GM21529 (cell line): ENCODE measurements around the gene UBE2O.

Source experiments
- ATAC-seq: cut with Tn5 transposase; IDR thresholded peaks from one replicate; pipeline ENCODE4 v1.9.1; 2021; ENCODE audit not compliant: unreplicated experiment

Gene UBE2O

GRCh38 chr17:76485569-76485968 lies 32.6 kb upstream of the UBE2O start:
- ATAC-seq = no peak

DNA sequence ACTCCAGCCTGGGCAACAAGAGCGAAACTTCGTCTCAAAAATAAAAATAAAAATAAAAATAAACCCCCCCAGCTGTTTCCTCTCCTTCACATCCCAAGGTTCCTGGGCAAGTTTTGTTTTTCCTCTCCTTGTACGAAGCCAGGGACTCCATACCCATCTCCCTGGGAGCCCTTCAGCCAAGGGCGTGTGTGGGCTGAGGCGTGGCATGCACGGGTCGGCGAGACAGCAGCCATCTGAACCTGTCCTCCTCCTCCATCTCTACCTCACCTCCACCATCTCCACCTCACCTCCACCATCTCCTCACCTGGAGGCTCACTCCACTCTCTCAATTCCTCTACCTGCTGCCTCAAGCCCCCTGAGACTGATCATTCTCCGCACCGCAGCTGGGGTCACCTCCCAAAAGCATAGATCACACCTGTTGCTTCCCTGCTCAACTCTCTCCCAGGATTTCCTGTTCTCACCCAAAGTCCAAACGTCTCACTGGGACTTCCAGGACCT lies 31.3 kb upstream of the UBE2O start:
- ATAC-seq = no peak

DNA sequence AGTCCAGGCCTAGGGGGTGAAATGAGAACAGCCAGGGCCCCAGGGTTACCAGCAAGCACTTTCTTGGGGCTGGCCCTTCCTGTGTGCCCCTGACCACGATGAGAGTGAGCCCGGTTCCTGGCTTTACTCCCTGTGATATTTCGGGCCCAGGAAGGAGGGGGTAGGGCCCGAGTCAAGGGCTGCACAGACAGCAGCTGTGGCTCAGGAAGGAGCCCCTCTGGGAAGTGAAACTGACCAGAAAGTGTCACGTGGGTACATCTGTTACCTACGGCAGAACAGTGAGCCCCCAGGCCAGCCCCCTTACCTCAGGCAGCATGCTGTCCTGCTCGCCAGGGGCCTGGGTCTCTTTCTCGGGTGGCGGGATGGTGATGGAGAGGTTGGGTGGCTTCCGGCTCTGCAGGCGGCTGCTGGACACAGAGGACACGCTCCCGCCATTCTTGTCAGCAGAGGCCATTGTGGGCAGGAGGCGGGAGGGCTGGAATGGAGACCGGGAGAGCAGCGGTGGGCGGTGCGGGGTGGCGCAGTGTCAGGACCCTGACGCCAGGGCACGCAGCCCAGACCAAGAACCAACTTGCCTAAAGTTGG lies 28.2 kb upstream of the UBE2O start:
- peak; percentile 64 for ATAC-seq

- ATAC-seq = peak; percentile 7
These were observed 27.7 kb upstream of the UBE2O start for GRCh38 chr17:76480632-76481031.

DNA sequence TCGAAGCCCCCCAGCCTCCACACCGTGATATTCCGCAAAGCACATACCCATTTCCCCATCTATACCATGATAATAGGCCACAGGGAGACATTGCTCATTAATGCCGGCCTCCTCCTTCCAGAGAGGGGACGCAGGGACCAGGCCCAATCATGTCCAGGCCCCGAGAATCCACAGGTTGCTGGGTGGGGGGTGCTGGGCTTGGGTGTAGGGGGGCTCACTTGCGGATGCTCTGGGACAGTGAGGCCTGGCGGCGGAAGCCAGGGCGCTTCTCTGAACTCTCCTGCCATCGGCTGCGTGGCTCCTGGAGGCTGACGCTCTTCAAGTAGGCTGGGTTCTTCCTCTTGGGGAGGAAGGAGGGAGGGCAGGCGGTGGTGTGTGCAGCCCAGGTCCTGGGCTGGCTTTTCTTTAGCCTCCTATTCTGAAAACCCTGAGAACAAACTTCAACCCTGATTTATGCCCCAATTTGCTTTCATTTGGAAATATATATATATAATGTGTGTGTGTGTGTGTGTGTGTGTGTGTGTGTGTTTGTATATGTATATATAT lies 26.6 kb upstream of the UBE2O start:
- ATAC-seq = no peak

DNA sequence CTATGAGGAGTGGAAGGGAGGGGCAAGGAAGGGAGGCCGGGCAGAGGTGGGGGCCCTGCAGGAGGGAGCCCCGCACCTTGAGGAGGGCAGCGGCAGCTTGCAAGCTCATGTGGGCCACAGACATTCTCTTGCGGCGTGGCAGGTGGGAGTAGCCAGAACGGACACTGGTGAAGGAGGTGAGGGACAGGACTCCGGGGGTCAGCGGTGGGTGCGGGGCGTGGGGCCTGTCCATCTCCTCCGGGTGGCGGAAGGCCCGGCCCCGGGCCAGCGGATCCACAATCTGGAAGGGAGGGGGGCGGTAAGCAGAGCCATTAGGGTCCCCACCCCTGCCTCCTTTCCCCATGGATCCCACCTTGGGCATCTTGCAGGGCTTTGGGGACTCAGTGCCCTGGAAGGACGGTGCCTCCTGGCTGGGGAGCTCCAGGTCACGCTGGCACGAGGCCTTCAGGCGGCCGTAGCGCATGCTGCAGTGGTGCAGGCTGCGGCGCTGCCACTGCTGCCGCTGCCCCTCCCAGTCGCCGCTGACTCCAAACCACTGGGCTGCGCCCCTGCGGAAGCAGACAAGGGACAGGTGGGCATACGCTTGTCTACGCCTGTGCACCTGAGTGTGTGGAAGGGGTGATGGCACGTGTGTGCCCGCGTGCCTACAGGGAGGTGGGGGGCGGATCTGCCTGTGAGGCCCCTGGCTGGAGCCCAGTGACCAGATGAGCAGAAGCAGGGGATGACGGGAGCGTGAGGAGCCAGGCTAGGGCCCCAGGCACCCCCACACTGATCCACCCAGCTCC lies 26.0 kb upstream of the UBE2O start:
- ATAC-seq = no peak

GRCh38 chr17:76478097-76478496 lies 25.1 kb upstream of the UBE2O start:
- no peak for ATAC-seq

- no peak for ATAC-seq
These were observed 24.6 kb upstream of the UBE2O start for GRCh38 chr17:76477576-76477975.

- no peak for ATAC-seq
These were observed 23.8 kb upstream of the UBE2O start for GRCh38 chr17:76476736-76477135.

- no peak for ATAC-seq
These were observed 22.4 kb upstream of the UBE2O start for GRCh38 chr17:76475302-76475701.

DNA sequence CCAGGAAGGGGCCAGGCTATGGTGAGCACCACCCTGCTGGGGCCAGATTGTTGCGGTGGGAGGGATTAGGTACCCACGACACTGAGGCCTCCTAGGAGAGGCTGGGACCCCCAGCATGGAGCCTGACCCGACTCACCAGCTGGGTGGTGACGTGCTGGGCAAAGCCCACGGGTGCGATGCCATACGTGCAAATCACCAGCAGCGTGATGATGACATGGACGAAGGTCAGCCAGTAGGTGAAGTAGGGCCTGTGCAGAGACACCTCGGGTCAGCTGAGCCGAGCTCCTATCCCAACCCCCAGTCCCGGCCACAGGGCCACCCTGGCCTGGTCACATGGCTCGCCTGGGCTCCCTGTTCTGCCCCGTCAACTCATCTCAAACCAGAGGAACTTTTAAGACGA lies 21.9 kb upstream of the UBE2O start:
- ATAC-seq = no peak

- no peak for ATAC-seq
These were observed 21.3 kb upstream of the UBE2O start for GRCh38 chr17:76474238-76474637.

- ATAC-seq = no peak
These were observed 20.6 kb upstream of the UBE2O start for GRCh38 chr17:76473541-76473985.

DNA sequence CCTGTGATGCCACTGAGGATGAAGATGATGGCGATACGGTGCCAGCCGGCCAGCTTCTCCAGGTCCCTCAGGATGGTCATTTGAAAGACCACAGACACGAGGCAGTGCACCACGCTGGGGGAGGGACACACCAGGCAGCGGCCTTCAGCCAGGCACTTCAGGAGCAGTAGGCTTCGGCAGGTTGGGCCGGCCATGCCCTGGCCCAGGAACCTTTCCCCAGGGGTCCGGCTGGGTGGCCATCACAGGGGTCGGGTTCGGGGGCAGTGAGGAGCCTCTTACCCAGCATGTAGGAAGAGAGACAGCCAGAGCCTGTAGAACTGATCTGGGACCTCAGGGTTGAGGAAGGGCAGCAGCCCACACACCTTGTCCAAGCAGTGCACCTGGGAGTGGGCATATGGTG lies 19.8 kb upstream of the UBE2O start:
- no peak for ATAC-seq

DNA sequence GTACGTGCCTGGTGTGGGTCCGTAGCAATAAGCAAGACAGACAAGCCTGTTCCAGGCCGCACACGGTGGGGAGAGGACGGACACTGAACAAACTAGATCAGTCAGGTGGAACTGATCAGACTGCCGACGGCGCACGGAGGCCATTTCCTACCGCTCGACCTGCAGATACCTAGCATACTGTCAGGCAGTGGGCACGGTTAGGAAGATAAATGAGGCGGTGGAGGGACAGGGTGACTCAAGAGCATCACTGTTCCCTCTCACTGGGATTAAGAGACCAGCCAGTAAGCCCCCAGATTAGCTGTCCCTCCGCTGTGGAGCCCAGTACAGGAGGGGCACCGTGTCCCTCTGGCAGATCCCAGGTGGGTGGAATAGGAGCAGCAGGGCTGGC lies 19.3 kb upstream of the UBE2O start:
- no peak for ATAC-seq

DNA sequence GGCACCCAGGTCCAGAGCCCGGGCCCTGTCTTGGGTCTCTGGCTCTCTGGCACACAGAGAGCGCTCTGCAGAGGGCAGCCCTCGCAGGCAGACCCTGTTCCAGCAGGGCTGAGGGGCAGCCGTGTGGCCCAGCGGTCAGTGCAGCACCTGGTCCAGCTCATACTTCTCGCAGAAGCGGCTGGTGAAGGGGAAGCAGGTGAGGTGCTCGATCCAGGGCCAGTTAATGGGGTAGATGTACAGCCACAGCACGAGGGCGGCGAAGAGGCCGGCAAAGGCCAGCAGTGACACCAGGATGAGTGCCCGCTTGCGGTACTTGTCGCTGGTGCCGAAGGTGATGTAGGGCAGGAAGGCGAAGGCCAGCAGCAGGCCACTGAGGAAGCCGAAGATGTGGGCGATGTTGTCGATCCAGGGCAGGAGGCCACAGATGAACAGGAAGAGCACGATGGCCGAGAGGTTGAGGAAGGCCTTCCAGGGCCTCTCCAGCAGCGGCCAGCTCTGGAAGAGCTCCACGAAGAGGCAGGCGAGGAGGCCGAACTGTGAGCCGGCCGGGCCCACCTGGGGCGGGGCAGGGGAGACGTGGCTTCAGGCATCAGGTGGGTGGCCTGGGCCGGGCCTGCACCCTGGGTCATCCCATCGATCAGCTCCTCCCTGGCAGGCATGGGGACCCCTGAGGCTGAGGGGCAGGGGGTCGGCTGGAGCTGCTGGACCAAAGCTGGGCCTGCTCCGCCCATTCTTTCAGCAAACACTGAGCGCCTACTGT lies 18.7 kb upstream of the UBE2O start:
- ATAC-seq = no peak

GRCh38 chr17:76469991-76470739 lies 17.2 kb upstream of the UBE2O start:
- no peak for ATAC-seq

DNA sequence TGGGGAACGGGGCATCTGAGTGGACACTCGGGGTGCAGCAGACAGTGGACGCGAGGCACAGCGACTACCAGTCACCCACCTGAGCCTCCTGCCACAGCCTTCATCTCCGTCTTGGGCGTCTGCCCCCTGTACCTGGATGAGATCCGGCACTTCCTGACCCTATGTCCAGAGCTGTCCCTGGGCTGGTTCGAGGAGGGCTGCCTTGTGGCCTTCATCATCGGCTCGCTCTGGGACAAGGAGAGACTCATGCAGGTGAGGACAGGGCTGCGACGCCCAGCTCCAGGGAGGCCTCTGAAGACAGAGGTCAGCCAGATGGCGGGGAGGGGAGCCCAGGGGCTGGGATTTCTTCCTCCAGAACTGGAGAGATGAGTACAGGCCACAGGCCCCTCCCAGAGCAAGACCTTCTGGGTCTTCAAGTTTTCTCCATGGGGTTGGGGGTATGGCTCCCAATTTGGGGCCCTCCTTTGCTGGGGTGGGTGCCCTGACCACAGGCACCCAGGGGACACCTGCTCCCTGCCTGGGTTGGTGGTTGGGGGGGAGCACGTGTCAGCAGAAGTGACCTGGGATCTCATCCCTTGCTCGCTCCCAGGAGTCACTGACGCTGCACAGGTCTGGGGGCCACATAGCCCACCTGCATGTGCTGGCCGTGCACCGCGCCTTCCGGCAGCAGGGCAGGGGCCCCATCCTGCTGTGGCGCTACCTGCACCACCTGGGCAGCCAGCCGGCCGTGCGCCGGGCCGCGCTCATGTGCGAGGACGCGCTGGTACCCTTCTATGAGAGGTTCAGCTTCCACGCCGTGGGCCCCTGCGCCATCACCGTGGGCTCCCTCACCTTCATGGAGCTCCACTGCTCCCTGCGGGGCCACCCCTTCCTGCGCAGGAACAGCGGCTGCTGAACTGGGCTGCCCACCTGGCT lies 16.4 kb upstream of the UBE2O start:
- no peak for ATAC-seq

GRCh38 chr17:76468634-76469010 lies 15.7 kb upstream of the UBE2O start:
- ATAC-seq = no peak
